ENCODE results near the gene ZNF532.
"Not testable (repeated sequence)": the region's sequence is repeated elsewhere in the genome, so short reads cannot be mapped to it uniquely, and the experiment has no call there.

The ZNF532 gene

DNA sequence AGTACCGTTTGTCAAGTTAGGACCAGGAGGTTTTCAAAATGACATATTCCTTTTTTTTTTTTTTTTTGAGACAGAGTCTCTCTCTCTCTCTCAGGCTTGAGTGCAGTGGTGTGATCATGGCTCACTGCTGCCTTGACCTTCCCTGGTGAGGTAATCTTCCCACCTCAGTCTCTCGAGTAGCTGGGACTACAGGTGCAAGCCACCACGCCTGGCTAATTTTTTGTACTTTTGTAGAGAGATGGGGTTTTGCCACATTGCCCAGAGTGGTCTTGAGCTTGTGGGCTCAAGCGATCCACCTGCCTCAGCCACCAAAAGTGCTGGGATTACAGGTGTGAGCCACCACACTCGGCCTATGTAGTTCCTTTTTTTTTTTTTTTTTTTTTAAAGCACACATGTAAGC, 147.1 kb downstream of the ZNF532 start:
- no peak for DNase-seq

- no peak for DNase-seq
These were observed 148.4 kb downstream of the ZNF532 start for GRCh38 chr18:59012815-59013705.

DNA sequence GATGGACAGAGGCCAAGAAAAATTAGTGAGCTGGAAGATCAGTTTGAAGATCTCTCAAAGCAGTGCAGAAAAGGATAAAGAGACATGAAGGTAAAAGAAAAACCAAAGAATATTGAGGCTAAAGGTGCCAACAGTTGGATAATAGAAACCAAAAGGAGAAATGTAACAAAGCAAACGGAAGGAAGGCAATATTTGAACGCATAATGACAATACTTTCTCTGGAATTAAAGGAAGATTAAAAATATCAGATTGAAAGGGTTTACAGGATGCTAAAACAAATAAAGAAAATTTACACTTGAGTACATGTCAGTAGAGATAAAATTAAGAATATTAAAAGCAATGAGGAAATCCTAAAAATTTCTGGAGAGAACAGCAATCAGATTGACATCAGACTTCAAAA, 149.1 kb downstream of the ZNF532 start:
- DNase-seq: no peak

DNA sequence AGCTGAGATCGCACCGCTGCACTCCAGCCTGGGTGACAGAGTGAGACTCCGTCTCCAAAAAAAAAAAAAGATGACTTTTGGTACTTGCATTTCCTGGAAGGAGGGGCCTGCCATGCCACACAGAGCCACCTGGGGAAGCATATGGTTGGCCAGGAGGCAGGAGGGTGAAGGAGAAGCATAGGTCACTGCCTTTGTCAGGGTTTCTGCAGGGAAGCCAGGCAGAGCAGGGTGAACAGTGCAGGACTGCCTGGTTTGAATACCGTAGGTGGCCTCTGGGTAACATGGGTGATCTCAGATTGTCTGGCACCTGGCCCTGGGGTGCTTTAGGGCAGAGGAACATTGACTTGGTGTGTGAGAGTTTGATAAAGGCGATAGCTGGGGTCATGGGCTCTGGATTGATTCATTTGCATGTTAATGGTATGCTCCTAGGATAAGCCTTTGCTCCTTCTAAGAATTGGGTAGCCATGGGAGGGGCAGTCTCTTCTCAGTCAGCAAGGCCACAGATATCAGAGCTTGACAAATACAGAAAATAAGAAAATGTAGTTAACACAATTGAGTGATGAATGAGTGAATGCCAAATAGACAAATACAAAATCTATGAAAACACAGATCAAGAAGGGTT, 151.0 kb downstream of the ZNF532 start:
- no peak for DNase-seq

DNA sequence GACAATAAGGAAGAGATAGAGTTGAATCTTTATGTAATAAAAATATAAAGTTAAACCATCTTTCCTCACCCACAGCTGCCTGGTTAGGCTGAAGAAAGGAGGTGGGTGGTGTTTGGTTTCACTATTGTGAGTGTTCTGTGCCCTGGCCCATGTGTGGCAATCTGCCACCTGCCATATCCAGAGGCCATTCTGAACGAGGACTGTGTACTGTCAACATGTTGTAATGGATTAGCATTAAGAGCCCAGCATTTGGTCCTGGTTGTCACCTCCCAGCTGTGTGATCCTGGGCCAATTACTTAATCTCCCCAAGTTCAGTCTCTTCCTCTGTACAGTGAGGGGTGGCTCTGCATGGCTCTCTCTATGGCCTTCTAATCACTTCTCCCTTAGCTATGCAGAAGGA, 156.8 kb downstream of the ZNF532 start:
- no peak for DNase-seq

GRCh38 chr18:59022167-59022945, 157.7 kb downstream of the ZNF532 start:
- DNase-seq: no peak

DNA sequence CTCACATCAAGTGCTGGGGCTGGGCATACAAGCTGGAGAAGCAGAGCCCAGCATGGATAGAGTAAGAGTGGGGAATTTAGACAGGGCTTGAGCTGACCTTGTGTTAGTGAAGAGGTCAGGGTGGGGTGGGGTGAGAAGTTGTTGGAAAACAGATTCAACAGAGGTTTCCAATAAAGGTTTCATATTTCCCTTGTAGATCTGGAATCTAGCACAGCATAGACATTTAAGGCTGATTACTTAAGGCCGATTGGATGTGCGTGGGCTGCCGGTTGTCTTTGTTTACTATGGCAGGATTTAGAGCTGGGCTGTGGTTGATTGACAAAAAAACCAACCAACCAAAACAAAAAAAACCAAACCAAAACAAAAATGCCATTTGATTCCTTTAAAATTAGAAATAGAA, 160.2 kb downstream of the ZNF532 start:
- no peak for DNase-seq

DNA sequence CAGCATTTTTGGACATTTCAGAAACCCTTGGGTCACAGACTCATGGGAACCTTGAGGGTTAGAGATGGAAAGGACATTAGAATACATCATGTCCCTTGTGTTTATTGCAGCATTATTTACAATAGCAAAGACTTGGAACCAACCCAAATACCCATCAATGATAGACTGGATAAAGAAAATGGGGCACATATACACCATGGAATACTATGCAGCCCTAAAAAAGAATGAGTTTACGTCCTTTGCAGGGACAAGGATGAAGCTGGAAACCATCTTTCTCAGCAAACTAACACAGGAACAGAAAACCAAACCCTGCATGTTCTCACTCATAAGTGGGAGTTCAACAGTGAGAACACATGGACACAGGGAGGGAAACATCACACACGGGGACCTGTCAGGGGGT, 160.9 kb downstream of the ZNF532 start:
- DNase-seq: not testable (repeated sequence)

GRCh38 chr18:59026364-59026763, 161.7 kb downstream of the ZNF532 start:
- DNase-seq: no peak

DNA sequence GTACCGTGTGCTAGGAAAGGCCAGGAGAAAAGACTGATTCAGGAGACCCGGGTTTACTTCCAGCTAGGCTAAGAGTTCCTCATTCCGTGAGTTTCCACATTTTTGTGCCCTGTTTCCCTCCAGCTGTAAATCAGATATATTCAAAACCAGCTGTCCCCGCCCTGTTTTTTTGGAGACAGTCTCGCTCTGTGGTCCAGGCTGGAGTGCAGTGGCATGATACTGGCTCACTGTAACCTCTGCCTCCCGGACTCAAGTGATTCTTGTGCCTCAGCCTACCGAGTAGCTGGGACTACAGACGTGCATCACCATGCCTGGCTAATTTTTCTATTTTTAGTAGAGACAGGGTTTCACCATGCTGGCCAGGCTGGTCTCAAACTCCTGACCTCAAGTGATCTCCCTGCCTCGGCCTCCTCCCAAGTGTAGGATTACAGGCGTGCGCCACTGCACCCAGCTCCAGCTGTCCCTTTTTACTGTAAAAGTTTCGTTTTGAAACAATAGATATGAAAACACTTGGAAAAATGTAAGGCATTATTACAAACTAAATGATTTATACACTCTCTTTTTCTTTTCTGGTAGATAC, 162.2 kb downstream of the ZNF532 start:
- no peak for DNase-seq

- DNase-seq: no peak
These were observed 165.2 kb downstream of the ZNF532 start for GRCh38 chr18:59029663-59030429.

DNA sequence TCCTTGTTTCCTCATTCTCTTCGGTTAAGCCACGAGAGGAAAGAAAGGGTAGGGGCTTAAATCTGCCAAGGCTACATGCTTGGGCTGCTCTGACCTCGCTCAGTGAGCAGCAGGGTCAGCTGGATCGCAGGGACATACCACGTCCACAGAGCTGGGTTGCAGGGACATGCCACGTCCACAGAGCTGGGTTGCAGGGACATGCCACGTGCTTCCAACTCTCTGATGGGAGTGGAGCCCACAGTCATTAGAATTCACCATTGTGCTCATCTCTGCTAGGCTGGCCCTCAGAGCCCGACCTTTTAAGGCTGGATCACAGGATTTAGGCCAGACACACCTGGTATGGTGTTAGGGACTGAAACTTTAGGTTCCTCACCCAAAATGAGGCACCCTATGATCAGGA, 167.6 kb downstream of the ZNF532 start:
- no peak for DNase-seq

GRCh38 chr18:59033359-59033758, 168.7 kb downstream of the ZNF532 start:
- no peak for DNase-seq

DNA sequence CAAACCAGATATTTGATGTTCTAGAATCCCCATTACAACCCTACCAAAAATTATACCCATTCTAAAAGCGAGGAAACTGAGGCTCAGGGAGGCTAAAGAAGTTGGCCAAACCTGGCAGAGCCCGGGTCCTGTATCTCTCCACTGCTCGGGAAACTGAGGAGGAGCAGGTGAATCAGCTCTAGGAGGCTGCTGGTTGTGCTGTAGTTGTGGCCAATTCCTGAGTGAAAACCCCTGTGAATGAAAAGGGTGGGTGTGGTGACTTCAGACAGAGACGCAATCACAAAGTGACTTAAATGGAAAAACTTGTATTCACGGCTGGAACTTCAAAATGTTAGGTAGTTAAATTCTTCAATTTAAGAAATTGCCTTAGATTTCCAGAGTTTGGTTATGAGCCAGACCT, 169.3 kb downstream of the ZNF532 start:
- no peak for DNase-seq

DNA sequence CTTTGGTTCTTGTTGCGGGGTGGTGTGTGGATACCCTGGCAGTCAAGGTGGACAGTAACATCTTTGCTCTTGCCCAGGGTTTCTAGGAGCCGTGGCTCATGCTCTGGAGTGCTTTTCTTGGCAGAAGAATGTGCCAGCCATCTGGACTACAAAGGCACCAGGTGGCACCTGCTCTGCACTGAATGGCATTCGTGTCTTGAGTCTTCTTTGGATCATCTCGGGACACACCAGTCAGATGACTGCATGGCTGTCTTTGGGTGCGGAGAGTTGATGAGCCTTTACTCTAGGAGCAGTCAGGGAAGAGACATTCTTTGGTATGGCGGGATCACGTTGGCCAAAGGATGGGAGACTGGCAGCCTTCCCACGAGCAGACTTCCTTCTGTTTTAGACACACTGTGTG, 170.9 kb downstream of the ZNF532 start:
- DNase-seq: no peak
